GM21786 (cell line): ENCODE data around the gene HBP1.

Experiments
- ATAC-seq: cut with Tn5 transposase; IDR thresholded peaks from one replicate; pipeline ENCODE4 v1.9.1; 2021; ENCODE audit not compliant: unreplicated experiment

HBP1 gene

DNA sequence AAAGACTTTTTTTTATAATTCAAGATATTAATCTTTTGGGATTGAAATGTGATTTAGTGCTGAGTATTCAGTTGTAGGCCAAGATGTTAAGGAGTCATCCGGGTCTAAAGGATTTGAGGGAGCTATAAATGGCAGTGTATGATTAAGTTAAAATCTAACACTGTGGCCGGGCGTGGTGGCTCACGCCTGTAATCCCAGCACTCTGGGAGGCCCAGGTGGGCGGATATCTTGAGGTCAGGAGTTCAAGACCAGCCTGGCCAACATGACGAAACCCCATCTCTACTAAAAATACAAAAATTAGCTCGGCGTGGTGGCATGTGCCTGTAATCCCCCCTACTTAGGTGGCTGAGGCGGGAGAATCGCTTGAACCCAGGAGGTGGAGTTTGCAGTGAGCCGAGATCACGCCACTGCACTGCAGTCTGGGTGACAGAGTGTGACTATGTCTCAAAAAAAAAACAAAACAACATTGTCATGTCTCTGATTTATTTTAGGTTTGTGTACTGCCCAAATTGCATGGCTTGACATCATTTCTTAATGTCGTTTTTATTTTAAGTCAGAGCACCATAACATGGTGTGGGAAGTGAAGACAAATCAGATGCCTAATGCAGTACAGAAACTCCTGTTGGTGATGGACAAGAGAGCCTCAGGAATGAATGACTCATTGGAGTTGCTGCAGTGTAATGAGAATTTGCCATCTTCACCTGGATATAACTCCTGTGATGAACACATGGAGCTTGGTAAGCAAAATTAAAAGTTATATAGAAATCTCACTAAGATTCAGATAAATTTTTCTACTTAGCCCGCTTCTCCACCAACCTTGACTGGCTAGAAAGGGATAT lies 10.7 kb downstream of the HBP1 start:
- ATAC-seq = no peak

DNA sequence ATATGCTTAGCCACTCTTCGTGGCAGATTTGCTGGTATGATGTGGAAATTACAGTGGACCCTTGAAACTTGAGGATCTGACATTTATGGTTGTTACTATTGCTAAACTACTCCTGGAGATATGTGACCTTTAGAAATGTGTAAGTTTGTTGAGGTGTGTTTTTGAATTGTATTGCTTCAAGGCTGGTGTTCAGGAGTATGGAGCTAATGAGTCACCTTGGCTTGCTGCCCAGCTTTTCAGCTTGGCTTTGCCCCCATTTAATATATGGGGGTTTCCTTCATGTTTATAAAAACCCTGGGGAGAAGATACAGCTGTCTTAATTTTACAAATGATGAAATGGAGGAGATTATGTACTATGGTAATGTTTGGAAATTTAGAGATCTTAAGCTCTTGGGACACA lies 11.6 kb downstream of the HBP1 start:
- no peak for ATAC-seq

DNA sequence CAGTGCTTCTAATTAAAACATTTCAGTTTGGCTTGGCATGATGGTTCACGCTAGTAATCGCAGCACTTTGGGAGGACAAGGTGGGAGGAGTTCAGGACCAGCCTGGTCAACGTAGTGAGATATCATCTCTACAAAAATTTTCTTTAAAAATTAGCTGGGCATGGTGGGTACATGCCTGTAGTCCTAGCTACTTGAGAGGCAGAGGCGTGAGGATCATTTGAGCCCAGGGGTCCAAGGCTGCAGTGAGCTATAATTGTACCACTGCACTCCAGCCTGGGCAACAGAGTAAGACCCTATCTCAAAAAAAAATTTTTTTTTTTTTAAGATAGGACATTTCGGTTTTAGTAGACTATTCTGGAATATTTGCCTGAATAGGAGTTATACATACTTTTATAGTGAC lies 12.4 kb downstream of the HBP1 start:
- no peak for ATAC-seq

DNA sequence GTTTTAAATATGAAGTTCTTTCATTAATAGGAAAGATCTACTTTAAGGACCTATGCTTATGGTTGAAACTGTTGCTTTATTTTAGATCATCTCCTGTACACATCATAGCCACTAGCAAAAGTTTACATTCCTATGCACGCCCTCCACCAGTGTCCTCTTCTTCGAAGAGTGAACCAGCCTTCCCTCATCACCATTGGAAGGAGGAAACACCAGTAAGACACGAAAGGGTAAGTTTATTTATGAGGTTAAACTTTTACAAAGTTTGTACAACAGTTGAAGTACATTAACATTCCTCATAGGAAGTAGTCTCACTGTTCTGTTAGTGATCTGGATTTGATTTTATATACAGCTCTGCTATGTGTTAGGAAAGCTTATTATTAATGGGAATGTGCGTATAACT lies 16.9 kb downstream of the HBP1 start:
- no peak for ATAC-seq

DNA sequence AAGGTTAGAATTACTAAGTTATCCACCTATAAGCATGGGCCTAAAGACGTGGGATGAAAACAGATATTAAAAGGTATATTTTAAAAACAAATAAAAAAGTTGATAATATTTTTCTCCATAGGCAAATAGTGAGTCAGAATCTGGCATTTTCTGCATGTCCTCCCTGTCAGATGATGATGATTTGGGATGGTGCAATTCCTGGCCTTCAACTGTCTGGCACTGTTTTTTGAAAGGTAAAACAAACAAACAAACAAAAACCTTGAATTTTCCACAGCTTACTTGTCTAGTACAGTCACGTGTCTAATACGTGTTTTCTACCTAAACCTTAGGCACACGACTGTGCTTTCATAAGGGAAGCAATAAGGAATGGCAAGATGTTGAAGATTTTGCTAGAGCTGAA lies 17.4 kb downstream of the HBP1 start:
- no peak for ATAC-seq

DNA sequence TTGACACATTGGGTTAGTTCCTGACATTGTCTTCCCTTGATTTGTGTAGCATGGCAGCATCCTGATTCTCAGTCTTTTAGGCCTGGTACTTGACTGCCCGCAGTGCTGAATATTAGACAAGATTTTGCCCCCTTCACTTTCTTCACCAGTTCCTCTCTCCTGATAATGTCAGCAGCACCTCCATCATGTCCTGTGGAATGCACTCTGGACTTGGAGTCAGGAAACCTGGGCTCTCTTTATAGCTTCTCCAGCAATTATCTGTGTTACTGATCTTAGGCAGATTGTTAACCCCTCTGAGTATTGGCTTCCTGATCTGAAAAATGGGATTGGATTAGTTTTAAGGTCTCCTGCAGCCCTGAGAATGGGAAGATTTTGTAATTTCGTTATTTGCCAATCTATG lies 19.0 kb downstream of the HBP1 start:
- no peak for ATAC-seq

DNA sequence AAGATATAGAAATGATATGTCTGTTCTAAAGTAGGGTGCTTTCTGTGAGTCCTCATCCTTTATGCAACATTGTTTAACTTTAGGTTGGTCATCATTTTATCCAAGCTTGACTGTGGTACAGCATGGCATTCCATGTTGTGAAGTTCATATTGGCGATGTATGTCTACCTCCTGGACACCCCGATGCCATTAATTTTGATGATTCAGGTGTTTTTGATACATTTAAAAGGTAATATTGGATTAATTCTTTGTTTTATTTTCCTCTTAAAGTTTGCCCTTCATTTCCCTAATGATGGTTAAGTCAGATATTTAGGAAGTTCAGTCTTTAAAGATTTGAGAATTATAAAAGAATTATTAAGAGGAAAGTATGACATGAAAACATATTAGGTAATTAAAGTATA lies 21.3 kb downstream of the HBP1 start:
- ATAC-seq = no peak

DNA sequence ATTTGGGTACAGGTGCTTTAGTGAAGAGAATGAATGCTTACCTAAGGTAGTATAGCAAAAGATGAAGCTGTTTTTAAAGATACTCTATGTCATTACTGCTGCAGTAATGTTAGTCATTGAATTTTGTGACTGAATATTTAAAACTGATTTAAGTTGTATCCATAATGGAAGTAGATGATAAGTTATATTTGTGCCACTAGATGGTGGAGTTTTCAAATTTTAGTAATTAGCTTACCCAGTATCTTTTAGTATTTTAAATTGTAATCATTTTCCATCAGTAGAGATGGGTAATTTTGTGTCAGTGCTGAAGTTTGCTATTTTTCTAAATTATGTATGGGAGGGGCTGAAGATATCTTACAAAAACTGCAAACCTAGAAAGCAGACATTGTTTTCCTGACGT lies 25.2 kb downstream of the HBP1 start:
- ATAC-seq = no peak

DNA sequence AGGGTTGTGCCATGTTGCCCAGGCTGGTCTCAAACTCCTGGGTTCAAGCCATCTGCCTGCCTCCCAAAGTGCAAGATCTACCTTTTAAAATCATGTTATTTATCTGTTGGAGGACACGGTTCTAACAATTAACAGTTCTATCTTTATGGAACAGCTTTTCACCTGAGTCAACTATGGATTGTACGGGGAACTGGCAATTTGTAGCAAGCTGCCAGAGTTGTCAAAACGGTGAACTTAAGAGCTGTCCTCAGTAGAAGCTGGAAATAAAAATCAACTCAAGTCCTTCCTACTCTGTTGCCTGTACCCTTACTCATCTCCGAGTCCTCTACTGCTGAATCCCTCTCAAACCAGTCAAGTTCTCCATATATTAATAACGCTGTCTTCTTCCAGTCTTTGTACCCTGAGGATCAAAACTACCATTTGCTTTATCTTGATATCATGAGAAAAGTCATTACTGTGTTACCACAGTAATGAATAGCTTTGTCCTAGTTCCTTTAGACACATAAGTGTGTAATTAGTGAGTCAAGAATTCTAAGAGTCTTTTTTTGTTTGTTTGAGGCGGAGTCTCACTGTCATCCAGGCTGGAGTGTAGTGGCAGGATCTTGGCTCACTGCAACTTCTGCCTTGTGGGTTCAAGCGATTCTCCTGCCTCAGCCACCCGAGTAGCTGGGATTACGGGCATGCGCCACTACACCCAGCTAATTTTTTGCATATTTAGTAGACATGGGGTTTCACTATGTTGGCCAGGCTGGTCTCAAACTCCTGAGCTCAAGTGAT lies 28.2 kb downstream of the HBP1 start:
- no peak for ATAC-seq

DNA sequence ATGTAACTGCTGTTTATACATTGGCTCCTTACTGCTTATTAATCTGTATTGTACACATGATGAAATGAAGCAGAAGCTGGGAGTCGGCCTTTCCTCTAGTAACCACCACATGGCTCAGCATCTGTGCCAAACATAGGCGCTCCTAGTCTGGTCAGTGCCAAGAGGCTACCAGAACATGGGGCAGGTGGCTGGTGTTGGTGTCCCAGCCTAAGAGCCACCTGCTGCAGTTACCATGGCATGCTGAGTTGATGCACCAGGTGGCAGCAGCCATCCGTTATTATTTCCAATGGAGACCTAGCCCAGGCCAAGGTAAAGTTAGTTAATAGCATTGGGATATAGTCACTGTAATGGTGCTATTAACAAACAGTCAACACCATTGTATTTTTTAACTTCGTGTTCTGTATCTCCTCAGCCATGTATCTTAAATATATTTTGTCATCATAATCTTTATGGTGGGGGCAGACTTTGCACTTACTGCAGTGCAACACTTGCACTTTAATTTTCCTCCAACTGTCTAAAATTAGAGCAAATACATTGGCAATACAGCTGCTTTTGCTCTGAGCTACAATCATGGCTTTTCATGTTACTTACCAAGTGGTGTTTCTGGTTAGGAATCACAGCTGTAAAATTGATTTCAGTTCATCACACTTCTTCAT lies 33.1 kb downstream of the HBP1 start:
- no peak for ATAC-seq

DNA sequence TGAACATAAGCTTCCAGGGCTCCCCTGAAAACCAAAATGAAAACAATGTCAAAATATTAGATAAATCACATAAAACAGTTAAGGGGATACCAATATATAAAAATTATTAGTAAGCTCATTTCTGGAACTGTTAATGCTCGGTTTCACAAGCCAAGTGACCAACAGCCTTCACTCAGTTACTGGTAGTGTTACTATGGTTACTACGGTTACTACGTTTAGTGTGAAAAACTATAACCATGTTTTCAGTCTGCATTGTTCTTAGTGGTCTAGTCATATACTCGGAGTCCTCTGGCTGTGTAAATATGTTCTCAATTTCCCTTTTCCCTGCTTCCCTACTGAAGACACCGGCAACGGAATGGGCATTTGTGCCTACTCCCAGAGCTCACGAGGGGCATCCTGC lies 34.8 kb downstream of the HBP1 start:
- no peak for ATAC-seq

DNA sequence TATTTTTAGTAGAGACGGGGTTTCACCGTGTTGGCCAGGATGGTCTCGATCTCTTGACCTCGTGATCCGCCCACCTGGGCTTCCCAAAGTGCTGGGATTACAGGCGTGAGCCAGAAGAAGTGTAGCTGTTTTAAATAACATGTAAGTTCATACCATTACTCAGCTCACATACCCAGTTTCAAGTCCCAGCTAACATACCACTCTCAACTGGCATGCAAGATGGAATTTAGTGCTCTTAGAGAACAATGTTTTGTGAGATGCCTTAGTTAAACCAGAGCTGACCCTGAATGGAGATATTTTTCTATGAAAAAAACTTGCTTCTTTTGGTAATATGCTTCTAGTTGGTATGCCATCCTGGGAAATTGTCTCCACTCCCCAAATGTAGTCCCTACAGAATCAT lies 37.3 kb downstream of the HBP1 start:
- no peak for ATAC-seq

DNA sequence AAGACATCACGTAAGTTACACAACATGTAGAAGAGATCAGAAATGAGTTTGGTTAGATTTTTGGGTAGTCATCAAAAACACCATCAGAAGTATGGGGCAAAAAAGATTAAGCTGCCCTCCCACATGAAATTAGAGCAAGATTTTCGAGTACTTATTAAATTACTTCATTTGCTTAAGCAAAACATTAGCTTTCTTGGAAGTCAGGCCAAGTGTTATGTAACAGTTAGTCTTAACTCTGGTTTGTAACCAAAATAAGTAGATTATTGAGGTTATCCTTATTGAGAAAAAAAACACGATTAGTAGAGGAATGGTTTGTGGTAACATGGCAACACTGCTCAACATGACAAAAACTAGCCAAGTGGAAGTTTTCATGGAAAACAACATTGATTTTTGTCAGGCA lies 37.9 kb downstream of the HBP1 start:
- ATAC-seq = no peak

DNA sequence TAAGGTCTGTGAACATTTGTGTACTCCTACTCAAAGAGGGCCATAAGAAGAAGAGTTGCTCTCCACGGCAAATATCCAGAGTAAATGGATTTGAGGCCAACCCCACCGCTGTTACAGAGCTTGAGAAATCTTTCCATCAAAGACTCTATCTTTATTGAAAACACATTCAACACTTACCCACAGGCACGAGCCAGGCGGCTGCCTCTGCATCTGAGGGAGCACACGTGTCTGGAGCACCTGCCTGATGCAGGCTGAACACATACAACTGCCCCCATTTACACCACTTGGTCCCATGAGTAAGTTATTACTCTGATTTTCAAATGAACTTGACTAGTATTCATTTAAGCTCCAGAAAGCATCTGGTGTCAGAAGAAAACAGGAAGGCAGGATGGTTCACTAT lies 38.7 kb downstream of the HBP1 start:
- ATAC-seq = no peak

DNA sequence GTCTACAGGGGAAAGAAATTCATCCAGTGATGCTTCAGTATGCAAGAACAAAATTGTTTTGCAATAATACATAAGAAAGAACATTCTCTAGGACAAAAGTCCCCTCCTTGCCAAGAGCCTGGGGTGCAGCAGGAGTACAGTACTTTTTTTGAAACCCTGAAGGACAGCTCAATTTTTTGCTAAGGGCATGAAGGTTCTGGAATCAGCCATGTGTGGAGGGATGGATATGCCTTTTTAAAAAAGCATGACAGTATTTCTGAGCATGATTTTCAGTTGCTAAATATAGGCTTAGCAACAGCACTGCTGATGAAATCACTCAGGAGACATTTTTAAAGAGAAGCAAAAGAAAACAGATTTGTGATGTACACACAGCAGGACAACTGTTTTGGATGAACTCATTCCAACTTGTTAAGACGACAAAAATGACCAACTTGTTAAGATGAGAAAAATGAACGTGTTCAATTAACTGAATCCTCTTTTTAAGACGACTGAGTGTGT lies 39.3 kb downstream of the HBP1 start:
- ATAC-seq = no peak

DNA sequence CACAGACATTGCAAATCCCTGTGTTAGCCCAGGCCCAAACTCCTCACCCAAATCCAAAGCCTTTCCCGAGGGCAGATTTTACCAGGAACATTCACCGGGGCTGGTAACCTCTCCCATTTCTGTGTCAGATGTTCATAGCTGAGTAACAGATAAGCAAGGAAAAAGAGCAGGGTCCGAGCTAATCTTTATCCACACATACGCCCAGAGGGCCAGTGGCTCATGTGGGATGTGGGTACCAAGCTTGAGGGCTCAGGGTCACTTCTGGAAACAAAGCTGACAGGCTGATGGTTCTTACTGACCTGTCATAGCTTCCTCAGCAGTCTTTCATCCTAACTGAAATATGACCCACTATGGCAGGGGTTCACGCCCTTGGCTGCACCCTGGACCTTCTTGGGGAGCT lies 39.8 kb downstream of the HBP1 start:
- ATAC-seq = no peak

DNA sequence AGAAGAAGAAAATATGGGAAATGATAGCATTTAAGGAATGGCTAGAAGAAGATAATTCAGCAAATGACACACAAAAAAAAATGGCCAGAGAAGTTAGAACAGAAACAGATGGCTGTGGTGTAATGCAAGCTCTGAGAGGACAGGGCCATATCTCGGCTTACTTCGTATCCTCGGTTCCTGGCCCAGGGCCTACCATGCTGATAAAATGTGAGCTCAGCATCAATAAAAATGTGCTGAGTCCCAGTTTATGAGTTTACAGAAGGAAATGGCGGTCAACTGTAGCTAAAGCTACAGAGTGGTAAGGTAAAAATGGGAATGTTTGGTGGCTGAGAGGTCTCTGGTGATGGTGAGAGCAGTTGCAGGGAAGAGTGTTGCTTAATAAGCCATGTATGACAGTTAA lies 40.8 kb downstream of the HBP1 start:
- no peak for ATAC-seq

DNA sequence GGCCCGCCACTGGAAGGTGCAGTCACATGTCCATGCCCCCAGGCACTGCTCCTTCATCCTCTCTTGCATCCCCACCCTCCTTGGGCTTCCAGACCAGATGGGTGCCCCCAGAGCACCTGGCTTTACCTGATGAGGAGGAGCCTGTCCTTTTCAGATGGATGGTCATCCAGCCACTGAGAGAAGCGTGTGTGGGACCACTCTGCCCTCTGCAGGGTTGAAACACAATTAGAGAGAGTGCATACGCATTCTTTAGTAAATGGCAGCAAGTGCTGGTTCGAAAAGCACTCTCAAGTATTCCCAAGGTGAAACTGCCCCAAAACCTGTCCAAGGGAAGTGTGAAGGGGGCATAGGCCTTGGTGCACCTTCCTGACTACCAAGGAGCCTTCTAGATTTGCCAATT lies 41.6 kb downstream of the HBP1 start:
- no peak for ATAC-seq

DNA sequence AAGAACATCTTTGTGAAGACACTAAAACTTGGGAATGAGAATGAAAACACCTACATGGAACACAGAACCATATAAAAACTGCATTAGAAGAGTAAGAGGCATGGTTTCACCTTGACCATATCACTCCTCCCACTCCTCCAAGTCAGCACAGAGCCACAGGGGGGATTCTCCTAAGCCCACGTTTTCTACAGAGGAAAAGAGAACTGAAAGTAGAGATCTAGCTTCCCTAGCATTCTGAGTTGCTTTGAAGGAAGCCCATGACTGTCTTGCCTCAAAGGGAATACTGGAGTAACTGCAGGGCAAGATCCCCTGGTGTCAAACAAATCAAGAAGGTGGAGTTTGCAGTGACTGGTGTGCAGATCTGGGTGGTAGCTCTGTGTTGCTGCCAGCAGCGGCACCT lies 43.9 kb downstream of the HBP1 start:
- ATAC-seq = no peak

DNA sequence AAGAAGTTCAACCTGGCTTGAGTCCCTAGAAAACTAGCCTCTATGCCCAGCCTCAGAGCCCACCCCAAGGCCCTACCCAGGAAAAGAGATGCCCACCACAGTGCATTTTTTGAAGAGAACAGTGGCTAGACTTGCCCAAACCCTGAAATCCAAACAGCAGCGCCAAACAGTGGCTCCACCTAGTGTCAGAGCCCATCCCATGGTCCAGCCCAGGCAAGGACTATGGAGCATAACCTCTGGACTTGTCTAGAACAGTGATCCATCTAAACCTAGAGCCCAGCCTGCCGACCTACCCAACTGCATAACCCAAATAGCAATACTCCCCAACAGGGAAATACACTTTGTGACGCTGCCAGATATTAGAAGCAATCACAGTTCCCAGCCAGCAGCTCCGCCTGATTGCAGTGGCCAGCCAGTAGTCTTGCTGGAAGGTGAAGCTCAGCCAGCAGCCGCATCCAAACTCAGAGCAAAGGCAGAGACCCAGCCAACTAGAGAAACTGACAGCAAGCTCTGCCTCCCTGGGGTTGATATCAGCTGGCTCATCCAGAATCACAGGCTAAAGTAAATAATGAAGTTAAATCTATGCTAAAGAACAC lies 44.5 kb downstream of the HBP1 start:
- no peak for ATAC-seq

DNA sequence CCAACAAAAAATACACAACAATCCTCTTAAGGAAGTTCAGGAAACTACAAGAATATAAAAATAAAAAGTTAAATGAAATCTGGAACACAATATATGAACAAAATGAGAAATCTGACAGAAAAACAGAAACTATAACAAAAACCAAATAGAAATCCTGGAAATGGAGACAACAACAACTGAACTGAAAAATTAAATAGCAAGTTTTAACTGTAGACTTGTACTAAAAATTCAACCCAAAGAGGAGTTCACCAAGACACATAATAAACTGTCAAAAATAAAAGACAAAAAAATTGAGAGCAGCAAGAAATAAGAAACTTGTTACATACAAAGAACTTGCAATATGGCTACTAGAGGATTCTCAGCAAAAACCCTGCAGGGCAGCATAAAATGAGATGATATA lies 45.1 kb downstream of the HBP1 start:
- no peak for ATAC-seq
